ENCODE results near the gene RUNX1. TPM values are rescaled to one million over a fixed set of nuclear protein-coding genes. Genes with fewer than 3 reads are reported as not detected.
"Not testable (repeated sequence)": the region's sequence is repeated elsewhere in the genome, so short reads cannot be mapped to it uniquely, and the experiment has no call there.

Gene RUNX1
- total RNA-seq, 1 experiment from 2014 or later = 38.2 TPM

GRCh38 chr21:34970167-34970500 is 79.0 kb downstream of the RUNX1 start:
- DNase-seq (ENCODE audit: low spot score) = no peak

DNA sequence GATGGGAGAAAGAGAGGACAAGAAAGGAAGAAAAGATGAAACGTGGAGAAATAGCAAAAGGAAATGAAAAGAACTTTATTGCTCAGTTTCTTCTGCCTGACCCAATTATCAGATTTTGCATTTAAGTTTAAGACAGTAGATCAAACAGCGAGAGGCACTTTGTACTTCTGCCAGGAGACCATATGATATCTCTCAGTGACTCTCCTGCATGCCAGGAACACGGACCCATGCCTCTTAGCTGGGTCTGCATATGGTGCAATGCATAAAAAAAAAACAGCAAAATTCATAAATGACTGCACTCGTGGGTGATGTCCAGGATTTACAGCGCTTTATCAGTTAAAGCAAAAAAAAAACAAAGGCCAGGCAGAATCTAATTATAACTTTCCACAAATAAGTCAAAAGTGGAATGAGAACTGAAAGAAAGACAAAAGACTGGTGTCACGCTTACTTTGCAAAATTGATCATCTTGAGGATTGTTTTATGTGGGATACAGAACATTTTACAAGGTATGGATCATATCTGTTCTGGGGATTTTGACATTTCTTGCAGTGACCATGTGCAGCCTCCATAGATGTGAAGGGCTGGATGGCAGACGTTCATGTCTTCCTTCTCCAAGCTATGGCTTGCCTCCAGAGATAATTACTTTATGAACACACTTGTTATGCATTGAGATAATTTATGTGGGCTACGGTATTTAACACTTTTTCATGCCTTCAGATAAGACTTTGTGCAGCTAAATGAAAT is 79.5 kb downstream of the RUNX1 start:
- no peak for DNase-seq (ENCODE audit: low spot score)

GRCh38 chr21:34968414-34969333 is 80.4 kb downstream of the RUNX1 start:
- DNase-seq (ENCODE audit: low spot score) = no peak

DNA sequence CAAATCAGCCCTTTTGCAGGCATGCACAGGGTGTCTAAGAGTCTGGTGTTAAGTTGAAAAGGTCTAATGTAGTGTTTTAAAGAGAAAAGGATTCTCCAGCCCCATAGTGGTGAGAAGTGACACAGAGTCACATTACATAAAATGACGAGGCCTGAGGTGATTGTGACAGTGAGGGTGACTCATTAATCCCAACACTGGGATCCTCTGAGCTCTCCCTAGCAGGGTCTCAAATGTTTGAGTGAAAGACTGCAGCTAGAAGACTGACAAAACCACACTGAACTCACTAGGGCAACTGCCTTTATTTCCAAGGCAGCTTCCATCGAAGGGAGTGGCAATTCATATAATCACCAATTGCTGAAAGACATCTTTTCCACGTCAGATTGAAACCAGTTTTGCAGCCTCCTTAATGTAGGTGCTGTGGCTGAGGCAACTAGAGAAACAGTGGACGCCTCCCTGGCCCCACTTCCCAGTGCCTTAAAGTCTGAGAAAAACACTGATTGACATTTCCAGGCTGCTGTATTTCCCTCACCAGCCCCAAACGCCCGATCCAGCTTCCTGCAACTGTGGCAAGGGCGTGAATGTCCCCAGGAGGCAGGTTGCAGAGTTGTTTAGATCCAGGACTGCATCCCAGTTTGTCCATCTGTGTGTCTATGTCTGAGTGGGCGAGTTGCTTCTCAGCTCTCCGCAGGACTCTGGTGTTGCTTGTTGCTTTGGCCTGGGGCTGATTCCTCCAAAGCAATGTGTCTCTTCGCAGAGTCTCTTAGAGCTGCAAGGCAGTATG is 81.4 kb downstream of the RUNX1 start:
- DNase-seq (ENCODE audit: low spot score) = peak; percentile 65

GRCh38 chr21:34966881-34967280 is 82.2 kb downstream of the RUNX1 start:
- not testable (repeated sequence) for DNase-seq (ENCODE audit: low spot score)

DNA sequence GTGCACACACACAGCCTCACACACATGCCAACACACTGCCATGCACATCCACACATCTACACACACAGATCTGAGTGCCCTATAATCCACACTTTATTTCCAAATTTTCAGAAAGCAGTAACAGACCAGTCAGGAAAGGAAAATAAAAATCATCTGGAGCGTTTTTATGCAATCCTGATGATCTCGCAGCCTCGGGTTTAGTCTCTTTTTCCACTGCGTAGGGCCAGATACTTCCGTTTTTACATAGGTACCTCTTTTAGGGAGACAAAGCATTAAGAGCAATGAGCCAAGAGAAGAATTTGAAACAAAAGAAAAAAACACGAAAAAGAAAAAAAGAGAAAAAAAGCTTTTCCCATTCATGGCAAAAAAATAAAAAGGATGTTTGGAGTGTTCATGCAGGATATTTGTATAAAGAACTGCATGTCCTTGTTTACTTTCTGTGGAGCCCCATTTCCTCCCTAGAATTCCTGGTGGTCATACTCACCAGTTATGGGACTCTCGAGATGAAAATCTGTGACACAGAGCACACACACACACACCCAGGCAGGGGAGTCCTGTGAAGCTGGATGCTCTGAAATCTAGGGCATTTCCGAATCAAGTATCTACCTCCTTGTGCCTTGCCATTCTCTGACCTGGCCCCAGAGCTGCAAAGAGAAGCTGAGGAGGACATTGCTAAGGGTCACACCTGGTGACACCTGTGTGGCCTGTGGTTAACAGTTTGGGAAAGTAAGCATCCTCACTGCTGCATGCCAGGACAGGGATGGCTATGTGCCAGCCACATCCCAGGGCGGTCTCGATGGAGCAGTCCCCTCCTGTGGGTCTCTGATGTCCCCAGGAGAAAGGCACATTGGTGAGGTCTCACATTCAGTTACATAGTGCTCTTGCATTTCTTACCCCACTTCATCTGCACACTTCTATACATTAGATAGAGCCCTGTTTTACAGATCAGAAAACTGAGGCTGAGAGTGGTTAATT is 83.6 kb downstream of the RUNX1 start:
- peak; percentile 71 for DNase-seq (ENCODE audit: low spot score)

DNA sequence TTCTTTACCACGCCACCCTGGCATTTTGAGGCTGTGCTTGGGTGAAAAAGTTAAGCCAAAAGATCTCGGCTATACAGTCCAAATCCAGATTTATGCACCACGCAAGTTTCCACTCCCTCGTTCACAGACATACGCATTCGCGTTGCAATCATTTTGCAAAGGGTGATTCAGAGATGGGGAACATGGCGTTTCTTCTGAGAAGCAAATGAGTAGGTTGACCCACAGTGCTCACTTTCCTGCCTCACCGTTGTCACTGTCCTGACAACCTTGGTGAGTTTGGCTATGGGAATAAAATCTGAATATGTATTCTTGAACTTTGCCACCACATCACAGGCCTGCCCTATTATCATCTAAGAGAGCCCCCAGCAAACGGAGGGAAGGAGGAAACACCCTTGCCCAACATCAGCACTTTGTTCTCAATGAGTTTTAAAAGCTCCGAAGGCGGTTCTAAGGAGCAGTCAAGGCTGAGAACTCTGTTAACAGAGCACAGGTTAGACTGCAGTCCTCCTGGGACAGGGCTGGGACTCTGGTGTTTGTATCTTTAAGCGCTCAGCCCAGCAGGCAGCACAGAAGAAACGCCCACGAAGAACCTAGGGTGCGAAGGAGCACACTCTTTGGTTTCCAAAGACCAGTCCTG is 86.4 kb downstream of the RUNX1 start:
- no peak for DNase-seq (ENCODE audit: low spot score)

DNA sequence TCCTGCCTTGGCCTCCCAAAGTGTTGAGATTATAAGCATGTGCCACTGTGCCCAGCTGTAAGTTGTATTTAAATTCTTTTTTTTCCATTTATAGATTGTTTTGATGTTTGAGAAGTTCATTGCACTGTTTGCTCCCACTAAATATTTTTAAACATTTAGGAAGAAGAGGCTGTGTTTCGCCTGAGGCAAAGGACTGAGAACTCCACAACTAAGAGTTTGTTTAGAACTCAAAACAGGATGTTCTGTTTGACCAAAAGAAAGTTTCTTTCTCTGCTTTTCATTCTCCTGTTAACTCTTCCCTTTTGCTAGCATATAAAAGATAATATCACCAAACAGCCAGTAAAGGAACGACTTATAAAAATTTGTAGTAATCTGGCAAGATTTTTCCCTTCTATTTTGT is 87.0 kb downstream of the RUNX1 start:
- DNase-seq (ENCODE audit: low spot score) = no peak

- DNase-seq (ENCODE audit: low spot score) = no peak
Observed at GRCh38 chr21:34960687-34961086, 88.4 kb downstream of the RUNX1 start.

DNA sequence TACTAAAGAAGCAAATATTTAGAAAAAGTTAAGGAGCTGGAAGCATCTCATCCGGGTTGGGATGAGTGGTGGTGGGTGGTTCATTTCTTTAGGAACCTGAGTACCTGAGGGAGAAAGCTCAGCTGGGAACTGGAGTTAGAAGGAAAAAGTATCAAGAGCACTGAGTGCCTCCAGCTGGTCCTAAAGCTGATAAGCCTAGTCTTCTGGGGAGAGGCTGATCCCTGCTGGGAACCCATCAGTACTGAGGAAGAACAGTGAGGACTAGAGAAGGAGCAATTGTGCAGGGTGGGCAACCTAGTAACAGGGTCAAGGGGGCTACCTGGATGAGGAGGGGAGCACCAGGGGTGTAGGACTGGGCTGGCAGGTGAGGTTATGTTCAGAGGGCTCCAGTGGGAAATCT is 89.5 kb downstream of the RUNX1 start:
- DNase-seq (ENCODE audit: low spot score) = no peak

GRCh38 chr21:34958040-34958439 is 91.1 kb downstream of the RUNX1 start:
- DNase-seq (ENCODE audit: low spot score) = no peak

GRCh38 chr21:34956416-34957316 is 92.4 kb downstream of the RUNX1 start:
- DNase-seq (ENCODE audit: low spot score) = no peak

DNA sequence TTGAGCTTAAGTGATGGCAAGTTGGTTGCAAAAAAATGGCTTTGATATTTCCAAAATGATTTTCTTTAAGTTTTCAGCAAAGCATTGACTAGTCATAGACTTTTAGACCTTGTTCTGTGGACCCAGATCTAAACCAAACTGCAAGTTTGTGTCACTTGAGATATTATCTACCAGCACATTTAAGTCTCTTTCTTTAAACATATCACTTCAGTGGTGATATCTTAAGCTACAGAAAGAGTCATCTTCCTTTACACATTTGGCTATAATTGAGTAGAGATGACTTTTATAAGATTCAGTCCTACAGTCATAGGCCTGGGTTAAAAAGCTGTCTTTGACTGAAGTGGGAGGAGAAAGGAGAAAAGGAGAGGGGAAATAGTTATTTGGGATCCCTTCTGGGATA is 95.2 kb downstream of the RUNX1 start:
- no peak for DNase-seq (ENCODE audit: low spot score)

- DNase-seq (ENCODE audit: low spot score) = peak; percentile 54
Observed at GRCh38 chr21:34952701-34953100, 96.4 kb downstream of the RUNX1 start.

DNA sequence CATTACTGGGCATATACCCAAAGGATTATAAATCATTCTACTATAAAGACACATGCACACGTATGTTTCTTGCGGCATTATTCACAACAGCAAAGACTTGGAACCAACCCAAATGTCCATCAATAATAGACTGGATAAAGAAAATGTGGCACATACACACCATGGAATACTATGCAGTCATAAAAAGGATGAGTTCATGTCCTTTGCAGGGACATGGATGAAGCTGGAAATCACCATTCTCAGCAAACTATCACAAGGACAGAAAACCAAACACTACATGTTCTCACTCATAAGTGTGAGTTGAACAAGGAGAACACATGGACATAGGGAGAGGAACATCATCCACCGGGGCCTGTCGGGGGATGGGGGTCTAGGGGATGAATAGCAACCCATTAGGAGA is 97.2 kb downstream of the RUNX1 start:
- DNase-seq (ENCODE audit: low spot score) = not testable (repeated sequence)

GRCh38 chr21:34950980-34951379 is 98.1 kb downstream of the RUNX1 start:
- DNase-seq (ENCODE audit: low spot score) = peak; percentile 61

DNA sequence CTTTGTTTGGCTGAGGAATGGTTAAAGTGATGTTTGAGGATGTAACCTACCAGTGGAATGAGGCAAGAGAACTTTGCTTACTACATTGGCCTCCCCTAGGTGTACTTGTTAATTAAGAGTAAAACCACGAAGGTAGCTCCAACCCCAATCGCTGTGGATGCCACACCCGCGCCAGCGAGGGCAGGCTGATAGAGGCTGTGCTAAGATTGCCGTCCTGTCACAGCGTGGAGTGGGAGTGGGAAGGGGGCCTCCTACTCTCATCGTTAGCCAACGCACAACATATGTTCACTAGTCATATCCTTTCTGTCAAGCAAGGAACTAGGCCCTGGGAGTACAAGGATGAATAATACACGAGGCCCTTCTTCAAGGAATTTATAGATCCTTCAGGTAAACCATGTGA is 99.6 kb downstream of the RUNX1 start:
- DNase-seq (ENCODE audit: low spot score) = no peak

DNA sequence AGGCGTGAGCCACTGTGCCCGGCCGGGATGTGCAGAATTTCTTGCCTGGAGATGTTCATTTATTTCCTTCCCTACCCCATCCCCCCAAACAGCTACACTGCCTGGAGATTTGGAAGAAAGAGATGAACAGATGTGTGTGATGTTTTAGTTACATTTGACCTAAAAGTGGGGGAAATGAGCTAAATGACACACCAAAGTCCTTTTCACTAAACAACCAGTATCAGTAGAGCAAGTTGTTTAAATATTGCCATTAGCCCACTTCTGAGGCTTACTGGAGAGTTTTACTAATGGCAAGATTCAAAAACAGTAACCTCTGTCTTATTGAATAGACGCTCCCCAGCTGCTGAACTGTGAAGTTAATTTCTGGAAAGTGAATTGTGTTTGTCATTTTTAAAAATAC is 100.1 kb downstream of the RUNX1 start:
- no peak for DNase-seq (ENCODE audit: low spot score)

DNA sequence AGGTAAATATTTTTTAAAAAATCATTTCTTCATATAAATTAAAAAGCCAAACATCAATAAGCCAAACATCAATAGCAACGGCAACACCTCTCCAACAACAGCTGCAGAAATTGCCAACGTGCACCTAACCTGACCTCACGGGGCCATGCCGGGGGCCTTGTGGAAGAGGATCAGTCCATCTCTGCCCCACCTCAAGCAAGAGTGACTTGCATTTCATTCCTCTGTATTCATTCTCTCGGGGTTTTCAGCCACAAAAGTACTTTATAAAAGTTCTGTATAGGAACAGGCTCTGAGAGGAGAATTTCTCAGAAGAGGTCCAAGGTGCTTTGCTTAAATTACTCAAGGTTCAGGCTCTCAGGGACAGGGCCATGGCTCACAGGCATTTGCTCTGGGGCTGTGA is 100.9 kb downstream of the RUNX1 start:
- DNase-seq (ENCODE audit: low spot score) = no peak

Measured in A172 (cell line).